ENCODE measurements around the gene MRPL9.

The MRPL9 gene

GRCh38 chr1:151715726-151716404 lies 47.4 kb downstream of the MRPL9 start:
- H3K4me3 Mint-ChIP-seq, result no peak overlapping the region
- no peaks in the 10 kb centered on the region for H3K9me3 Mint-ChIP-seq
- peaks cover 80% of the 10 kb centered on the region for H3K27me3 Mint-ChIP-seq
- no peak overlapping the region for H3K27ac Mint-ChIP-seq
- no peaks in the 10 kb centered on the region for H3K36me3 Mint-ChIP-seq (ENCODE audit: low read depth)
- no peak for DNase-seq
- peaks cover 18% of the 10 kb centered on the region for H3K4me1 Mint-ChIP-seq (ENCODE audit: low read depth)

DNA sequence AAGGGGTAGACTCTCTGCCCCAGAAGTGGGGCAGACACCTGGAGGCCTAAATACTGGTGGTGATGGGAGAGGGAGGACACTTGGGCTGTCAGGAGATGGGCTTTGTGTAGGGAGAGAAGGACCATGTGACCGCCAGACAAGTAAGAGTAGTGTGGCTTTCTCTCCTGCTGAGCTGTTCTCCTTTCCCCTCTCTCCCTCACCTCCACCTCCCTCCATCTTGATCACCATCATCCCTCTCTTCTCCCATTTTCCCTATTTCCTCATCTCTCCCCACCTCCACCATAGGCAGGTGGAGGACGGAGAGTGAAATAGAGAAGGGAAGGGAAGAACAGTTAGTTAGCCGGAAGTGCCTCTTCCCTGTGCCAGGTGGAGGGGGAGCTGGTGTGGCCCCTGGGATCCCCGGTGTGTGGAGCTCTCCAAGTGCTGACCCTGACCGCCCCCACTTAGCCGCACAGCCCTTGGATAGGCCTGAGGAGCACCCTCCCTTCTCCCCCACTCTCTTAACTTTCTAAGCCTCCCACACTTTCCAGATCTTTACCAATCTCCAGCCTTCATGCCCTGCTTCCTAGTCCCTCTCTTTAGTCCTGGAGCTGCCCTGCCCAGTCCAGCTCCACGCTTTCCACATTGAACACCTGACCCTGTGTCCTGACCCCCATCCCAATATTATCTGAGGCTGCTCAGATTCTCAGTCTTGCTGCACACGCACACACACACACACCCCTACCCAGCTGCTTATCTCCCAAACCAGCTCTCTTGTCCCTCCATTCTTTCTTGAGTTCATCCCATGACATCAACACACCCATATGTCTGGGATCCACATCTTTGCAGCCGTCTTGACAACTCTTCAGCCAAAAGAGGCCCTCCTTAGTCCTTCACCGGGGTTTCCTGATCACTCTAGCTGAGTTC lies 48.2 kb downstream of the MRPL9 start:
- H3K27me3 Mint-ChIP-seq, result peaks cover 72% of the 10 kb centered on the region
- H3K9me3 Mint-ChIP-seq, result no peaks in the 10 kb centered on the region
- H3K4me3 Mint-ChIP-seq, result no peak overlapping the region
- DNase-seq, result no peak
- H3K36me3 Mint-ChIP-seq (ENCODE audit: low read depth), result no peaks in the 10 kb centered on the region
- peaks cover 10% of the 10 kb centered on the region for H3K4me1 Mint-ChIP-seq (ENCODE audit: low read depth)
- H3K27ac Mint-ChIP-seq, result no peak overlapping the region

GRCh38 chr1:151713874-151714273 lies 49.4 kb downstream of the MRPL9 start:
- Mint-ChIP-seq H3K27ac (no peak overlapping the region), H3K27me3 (peaks cover 62% of the 10 kb centered on the region), H3K4me3 (no peak overlapping the region), H3K4me1 (ENCODE audit: low read depth) (peaks cover 9% of the 10 kb centered on the region), H3K9me3 (no peaks in the 10 kb centered on the region), H3K36me3 (ENCODE audit: low read depth) (no peaks in the 10 kb centered on the region)
- DNase-seq, result no peak

GRCh38 chr1:151713044-151713443 lies 50.3 kb downstream of the MRPL9 start:
- no peak for DNase-seq
- H3K27me3 Mint-ChIP-seq, result peaks cover 54% of the 10 kb centered on the region
- no peak overlapping the region for H3K4me3 Mint-ChIP-seq
- no peaks in the 10 kb centered on the region for H3K36me3 Mint-ChIP-seq (ENCODE audit: low read depth)
- no peaks in the 10 kb centered on the region for H3K9me3 Mint-ChIP-seq
- H3K4me1 Mint-ChIP-seq (ENCODE audit: low read depth), result peaks cover 9% of the 10 kb centered on the region
- no peak overlapping the region for H3K27ac Mint-ChIP-seq

DNA sequence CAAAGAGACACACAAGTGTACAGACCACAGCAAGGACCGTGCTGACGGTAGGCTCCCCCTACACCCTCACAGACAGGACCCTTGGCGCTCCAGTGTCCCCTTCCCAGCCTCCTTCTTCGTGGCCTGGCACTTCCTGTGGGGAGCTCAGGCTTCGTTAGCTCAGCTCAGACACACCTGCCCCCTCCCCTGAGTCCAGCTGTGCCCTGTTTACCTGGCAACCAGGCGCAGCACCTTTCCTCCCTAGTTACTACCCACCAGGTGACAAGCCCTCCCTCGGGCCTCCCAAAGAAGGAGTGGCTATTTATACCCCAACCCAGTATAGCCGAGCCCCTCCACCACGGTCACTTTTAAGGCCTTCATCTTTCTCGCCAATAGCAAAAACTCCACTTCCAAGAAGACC lies 51.3 kb downstream of the MRPL9 start:
- Mint-ChIP-seq H3K9me3 (no peaks in the 10 kb centered on the region), H3K27me3 (peaks cover 43% of the 10 kb centered on the region), H3K36me3 (ENCODE audit: low read depth) (no peaks in the 10 kb centered on the region), H3K4me3 (no peak overlapping the region), H3K27ac (no peak overlapping the region), H3K4me1 (ENCODE audit: low read depth) (peaks cover 3% of the 10 kb centered on the region)
- DNase-seq, result no peak

DNA sequence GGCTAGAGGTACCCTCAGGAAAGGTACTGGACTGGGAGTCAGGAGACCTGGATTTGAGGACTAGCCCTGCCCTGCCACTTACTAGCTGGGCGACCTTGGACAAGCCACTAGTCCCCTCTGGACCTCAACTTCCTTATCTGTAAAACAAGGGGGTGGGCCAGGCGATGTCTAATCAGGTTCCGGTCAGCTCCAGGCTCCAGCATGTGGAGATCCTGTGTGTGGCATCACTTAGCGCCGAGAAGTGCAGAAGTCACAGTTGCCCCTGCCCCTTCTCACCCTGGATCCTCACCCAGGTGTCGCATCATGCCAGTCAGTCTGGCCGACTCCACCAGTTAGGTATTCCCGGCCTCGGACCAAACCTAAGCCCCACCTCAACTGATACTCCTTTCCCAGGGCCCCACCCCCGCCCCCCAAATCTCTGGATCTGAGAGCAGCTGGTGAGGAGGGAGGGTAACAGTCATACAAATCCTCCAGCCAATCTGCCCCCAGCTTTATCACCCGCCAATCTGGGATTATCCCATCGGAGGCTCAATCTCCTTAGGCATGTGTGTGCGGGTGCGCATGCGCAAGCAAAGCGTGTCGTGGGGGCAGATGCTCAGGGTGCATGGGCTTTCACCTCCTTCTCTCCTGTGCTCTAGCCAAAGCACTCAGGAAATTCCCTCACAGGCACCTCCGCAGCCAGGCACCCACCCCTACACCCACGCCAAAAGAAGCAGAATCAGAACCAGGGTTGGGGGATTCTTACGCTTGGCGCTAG lies 52.1 kb downstream of the MRPL9 start:
- Mint-ChIP-seq H3K27ac (no peak overlapping the region), H3K27me3 (peaks cover 38% of the 10 kb centered on the region), H3K9me3 (no peaks in the 10 kb centered on the region), H3K36me3 (ENCODE audit: low read depth) (no peaks in the 10 kb centered on the region), H3K4me3 (no peak overlapping the region), H3K4me1 (ENCODE audit: low read depth) (no peaks in the 10 kb centered on the region)
- DNase-seq, result no peak

- Mint-ChIP-seq H3K9me3 (no peaks in the 10 kb centered on the region), H3K36me3 (ENCODE audit: low read depth) (no peaks in the 10 kb centered on the region), H3K4me1 (ENCODE audit: low read depth) (no peaks in the 10 kb centered on the region), H3K27ac (no peak overlapping the region), H3K27me3 (peaks cover 29% of the 10 kb centered on the region), H3K4me3 (no peak overlapping the region)
- DNase-seq, result no peak
Measured at GRCh38 chr1:151710187-151710840, 53.0 kb downstream of the MRPL9 start.
